ENCODE results near the gene FAM171A2.
"Not testable (repeated sequence)": the region's sequence is repeated elsewhere in the genome, so short reads cannot be mapped to it uniquely, and the experiment has no call there.

FAM171A2 gene

DNA sequence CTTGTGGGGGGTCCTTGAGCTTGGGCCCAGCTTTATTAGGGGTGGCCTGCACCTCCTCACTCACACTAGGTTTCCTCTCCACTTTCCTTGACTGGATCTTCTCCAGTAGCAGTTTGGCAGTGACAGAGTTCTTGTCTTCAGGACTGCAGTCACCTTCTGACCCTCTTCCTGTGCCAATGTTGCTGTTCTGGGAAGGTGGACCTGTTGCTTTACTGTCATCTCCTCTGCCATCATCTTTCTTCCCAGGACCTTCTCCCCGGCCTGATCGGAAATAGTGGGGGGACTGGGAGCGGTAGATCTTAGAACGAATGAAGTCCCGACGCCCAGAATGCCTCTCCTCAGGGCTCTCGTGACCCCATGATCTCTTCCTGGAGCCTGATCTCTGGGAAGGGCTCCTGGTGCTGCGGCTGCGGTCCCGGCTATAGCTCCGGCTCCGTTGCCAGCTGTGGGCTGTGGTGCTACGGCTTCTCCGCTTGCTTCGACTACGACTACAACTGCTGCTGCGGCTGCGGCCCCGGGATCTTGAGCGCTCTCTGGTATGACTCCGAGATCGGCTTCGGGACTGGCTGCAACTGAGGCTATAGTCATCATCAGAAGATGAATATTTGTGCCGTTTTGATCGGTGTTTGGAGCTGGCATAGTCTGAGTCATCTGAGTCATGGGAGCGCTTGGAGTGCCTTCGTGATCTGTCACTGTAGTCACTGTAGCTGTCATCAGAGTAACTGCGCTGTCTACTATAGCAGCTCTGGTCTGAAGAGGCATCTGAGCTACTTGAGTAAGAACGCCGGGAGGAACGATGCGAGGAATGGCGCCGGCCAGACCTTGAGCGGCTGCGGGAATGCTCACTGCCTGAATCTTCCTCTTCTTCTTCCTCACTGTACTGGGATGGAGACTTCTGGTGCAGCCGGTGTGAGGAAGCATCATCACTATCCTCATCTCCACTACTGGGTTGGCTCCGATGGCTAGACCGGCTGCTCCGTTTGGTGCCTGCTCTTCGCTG is 35.3 kb upstream of the FAM171A2 start:
- TF ChIP-seq, protein P1, sequence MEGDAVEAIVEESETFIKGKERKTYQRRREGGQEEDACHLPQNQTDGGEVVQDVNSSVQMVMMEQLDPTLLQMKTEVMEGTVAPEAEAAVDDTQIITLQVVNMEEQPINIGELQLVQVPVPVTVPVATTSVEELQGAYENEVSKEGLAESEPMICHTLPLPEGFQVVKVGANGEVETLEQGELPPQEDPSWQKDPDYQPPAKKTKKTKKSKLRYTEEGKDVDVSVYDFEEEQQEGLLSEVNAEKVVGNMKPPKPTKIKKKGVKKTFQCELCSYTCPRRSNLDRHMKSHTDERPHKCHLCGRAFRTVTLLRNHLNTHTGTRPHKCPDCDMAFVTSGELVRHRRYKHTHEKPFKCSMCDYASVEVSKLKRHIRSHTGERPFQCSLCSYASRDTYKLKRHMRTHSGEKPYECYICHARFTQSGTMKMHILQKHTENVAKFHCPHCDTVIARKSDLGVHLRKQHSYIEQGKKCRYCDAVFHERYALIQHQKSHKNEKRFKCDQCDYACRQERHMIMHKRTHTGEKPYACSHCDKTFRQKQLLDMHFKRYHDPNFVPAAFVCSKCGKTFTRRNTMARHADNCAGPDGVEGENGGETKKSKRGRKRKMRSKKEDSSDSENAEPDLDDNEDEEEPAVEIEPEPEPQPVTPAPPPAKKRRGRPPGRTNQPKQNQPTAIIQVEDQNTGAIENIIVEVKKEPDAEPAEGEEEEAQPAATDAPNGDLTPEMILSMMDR (IDR thresholded peaks at IDR 0.05; ENCODE audit: low read depth, low read length, missing control alignments) = no peak
- no peak for DNase-seq (ENCODE audit: low read depth)
- in situ Hi-C loops (cut with HindIII; ENCODE audit: low sequenced_read_pairs) = no loop called here
- no peak overlapping the region for H3K4me3 ChIP-seq (ENCODE audit: low read depth, low read length)

DNA sequence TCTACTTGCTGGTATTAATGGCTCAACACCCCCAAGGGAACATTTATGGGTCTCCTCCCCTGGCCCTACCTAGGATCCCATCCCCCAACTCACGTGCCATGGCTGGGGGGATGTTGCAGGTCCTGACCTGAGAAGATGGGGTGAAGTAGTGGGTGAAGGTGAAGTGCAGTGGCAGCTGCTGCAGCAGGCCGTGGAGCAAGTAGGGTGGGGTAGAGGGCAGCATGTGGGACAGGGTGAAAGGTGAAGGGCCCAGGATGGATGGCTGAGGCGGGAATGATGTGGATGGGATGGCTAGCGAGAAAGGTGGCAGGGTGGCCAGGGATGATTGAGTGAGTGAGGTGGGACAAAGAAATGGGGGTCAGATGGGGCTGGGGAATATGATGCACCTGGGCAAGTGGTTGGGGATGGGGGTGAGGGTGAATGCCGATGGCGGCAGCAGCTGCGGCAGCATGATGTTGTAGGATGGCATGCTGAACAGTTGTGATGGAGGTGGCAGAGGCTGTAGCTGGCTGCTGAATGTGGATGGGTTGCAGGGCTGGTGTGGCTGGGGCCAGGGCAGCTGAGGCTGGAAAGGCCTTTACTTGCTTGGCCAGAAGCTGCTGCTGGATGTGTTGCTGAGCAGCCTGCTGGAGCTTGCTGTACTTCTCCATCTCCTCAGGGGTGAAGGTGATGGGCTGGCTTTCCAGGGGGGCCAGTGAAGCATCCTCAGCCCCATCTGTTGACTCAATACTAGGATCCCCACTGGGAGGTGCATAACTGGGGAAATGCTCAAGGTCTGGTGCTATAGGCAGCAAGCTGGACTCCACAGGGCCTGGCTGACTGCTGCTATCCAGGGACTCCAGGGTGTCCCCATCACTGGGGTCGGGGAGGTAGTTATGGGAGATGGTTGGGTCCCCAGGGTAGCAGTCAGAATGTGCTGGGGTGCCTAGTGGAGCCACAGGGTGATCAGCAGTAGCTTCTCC is 34.1 kb upstream of the FAM171A2 start:
- TF ChIP-seq, protein P1 (IDR thresholded peaks at IDR 0.05; ENCODE audit: low read depth, low read length, missing control alignments) = no peak
- no peak for DNase-seq (ENCODE audit: low read depth)
- in situ Hi-C loops (cut with HindIII; ENCODE audit: low sequenced_read_pairs) = no loop called here

DNA sequence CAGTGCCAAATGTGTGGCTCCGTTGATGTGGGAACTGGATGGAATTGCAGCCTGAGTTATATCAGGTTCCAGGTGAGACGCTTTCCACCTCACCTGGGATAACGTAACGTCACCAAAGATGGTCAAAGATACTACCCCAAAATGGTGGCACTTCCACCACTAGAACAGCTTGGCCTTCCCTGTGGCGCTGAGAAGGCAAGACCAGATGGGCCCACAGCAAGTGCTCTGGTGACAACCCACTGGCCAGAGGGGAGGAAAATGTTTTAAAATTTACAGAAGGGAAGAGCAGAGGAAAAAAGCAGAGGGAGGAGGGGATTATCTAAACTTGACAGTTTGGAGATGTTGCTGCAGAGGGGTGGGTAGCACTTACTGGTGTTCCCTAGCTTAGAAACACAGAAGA is 33.3 kb upstream of the FAM171A2 start:
- H3K4me3 ChIP-seq (ENCODE audit: low read depth, low read length) = no peak overlapping the region
- in situ Hi-C loops (cut with HindIII; ENCODE audit: low sequenced_read_pairs) = no loop called here
- DNase-seq (ENCODE audit: low read depth) = no peak
- TF ChIP-seq, protein P1 (IDR thresholded peaks at IDR 0.05; ENCODE audit: low read depth, low read length, missing control alignments) = no peak

More for the DNA sequence above, 34.1 kb upstream of the FAM171A2 start:
- H3K4me3 ChIP-seq (ENCODE audit: low read depth, low read length) = no peak overlapping the region

DNA sequence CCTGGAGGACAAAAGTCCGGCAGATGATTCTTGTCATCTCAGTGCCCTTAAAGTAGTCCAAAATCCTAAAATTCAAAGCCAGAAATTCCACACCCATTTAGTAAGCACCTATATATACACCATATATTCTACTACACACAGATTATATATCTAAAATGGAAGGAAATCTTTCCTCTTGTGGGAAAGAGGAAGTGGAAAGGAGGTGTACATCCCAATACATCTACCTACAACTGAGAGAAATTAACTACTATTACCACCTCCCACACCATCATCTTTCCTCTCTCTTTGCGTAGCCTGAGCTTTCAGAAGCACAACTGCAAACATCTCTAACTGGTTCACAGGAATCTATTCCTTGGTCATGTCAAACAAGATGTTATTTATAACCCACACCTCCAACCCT is 31.2 kb upstream of the FAM171A2 start:
- TF ChIP-seq, protein P1 (IDR thresholded peaks at IDR 0.05; ENCODE audit: low read depth, low read length, missing control alignments) = no peak
- DNase-seq (ENCODE audit: low read depth) = no peak
- in situ Hi-C loops (cut with HindIII; ENCODE audit: low sequenced_read_pairs) = loop anchor here (5.0 kb wide), 2 partner anchors 42 to 77 kb away; no protein-coding TSS in a partner anchor
- no peak overlapping the region for H3K4me3 ChIP-seq (ENCODE audit: low read depth, low read length)

DNA sequence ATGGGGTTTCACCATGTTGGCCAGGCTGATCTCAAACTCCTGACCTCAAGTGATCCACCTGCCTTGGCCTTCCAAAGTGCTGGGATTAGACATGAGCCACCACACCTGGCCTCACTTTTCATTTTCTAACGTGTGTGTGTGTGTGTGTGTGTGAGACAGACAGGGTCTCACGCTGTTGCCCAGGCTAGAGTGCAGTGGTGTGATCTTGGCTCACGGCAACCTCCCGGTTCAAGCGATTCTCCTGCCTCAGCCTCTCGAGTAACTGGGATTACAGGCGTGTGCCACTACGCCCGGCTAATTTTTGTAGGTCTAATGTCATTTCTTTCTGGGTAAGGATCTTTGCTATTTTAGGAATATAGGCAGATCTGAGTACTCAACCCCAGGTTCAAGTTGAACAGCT is 30.5 kb upstream of the FAM171A2 start:
- in situ Hi-C loops (cut with HindIII; ENCODE audit: low sequenced_read_pairs) = loop anchor here (5.0 kb wide), 2 partner anchors 43 to 78 kb away; no protein-coding TSS in a partner anchor
- not testable (repeated sequence) for DNase-seq (ENCODE audit: low read depth)

DNA sequence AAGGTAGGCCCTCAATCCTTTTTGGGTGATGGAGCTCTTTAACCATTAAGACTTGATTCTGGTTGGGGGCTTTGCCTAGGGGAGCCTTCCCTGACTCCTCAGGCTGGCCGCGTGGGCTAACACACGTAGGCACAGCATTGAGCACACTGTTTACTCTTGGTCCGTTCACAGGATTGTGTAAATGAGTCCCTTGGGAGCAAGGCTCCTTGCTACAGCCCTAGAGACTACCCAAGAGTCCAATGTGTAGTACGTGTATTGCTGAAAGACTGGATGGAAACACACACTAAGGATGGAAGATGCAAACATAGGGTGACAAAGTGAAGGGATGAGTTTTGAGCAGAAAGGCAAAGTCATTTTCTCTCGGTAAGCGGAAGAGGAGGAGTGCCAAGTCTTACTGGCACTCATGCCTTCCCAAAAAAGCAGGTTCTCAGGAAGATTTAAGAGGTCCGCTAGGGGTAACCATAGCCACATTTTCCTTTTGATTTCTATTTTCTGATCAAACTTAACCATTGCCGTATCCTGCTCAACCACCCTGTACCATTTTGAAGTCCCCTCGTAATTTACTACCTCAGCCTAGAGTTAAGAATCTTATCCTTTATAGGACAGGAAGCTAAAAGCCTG is 26.7 kb upstream of the FAM171A2 start:
- TF ChIP-seq, protein P1 (IDR thresholded peaks at IDR 0.05; ENCODE audit: low read depth, low read length, missing control alignments) = no peak
- DNase-seq (ENCODE audit: low read depth) = no peak
- in situ Hi-C loops (cut with HindIII; ENCODE audit: low sequenced_read_pairs) = loop anchor here (5.0 kb wide), 2 partner anchors 47 to 82 kb away; no protein-coding TSS in a partner anchor
- H3K4me3 ChIP-seq (ENCODE audit: low read depth, low read length) = no peak overlapping the region

More for the DNA sequence above, 30.5 kb upstream of the FAM171A2 start:
- not testable (repeated sequence) for H3K4me3 ChIP-seq (ENCODE audit: low read depth, low read length)

All from astrocyte of the cerebellum (primary cell).